B cell (primary cell): ENCODE results near the gene PHF11. TPM values are rescaled to one million over a fixed set of nuclear protein-coding genes. Genes with fewer than 3 reads are reported as not detected.

ENCODE experiments used
- ATAC-seq: fragments of 200-7000 bp; cut with Tn5 transposase; one replicate; pipeline ENCODE4 v1.10.0; 2021; ENCODE audit warnings: low read depth, mild to moderate bottlenecking, moderate number of reproducible peaks, moderate library complexity
- CTCF ChIA-PET: fragments of 350-600 bp; sonication (Branson Sonifier 250); formaldehyde crosslinking; loops from one replicate; lab custom pipeline; 2021; ENCODE audit warnings: antibody characterized with exemption, inconsistent platforms; lab: Charles Lee
- POLR2A ChIA-PET: fragments of 350-600 bp; sonication (Branson Sonifier 250); formaldehyde crosslinking; loops from one replicate; lab custom pipeline; 2021; ENCODE audit warnings: antibody characterized with exemption; lab: Charles Lee
- DNase-seq: peaks from one replicate; pipeline ENCODE4 v3.0.0; 2013
- H2AFZ ChIP-seq: 2 replicates; pipeline ENCODE4 v1.6.1; 2012; ENCODE audit warnings: mild to moderate bottlenecking, low read depth, low read length; ENCODE audit not compliant: insufficient read depth, poor library complexity, severe bottlenecking
- H3K27ac ChIP-seq, 2 donors: 1 replicate in 1 of 2; 2 replicates in 1 of 2; pipeline ENCODE4 v1.5.1; 2012 to 2013; ENCODE audit warnings: low read length in 2 of 2, mild to moderate bottlenecking in 2 of 2, moderate library complexity in 1 of 2
- H3K27me3 ChIP-seq, 4 experiments: fragments of 200-600 bp in 1 of 4; sonication (generic) in 1 of 4; replicated peaks in 1 of 4; 1 replicate in 2 of 4; 2 replicates in 2 of 4; pipeline versions ENCODE4 v1.6.1 to v1.7.0; 2013 to 2016; ENCODE audit warnings: low read length in 3 of 4, mild to moderate bottlenecking in 2 of 4, mixed read lengths in 1 of 4, moderate library complexity in 1 of 4; ENCODE audit not compliant: insufficient read depth in 4 of 4, control insufficient read depth in 3 of 4; ENCODE audit errors: control extremely low read depth in 1 of 4
- H3K36me3 ChIP-seq, 2 experiments: replicated peaks in 1 of 2; 1 replicate in 1 of 2; 2 replicates in 1 of 2; pipeline versions ENCODE4 v1.6.1 to v1.7.1; 2013; ENCODE audit warnings: low read length in 1 of 2; ENCODE audit not compliant: insufficient read depth in 2 of 2, control insufficient read depth in 1 of 2; ENCODE audit errors: control extremely low read depth in 1 of 2, extremely low read depth in 1 of 2
- H3K4me1 ChIP-seq, 2 donors: fragments of 200-600 bp in 1 of 2; sonication (generic) in 1 of 2; 1 replicate in 1 of 2; 2 replicates in 1 of 2; pipeline versions ENCODE4 v1.5.1 to v1.6.1; 2013 to 2017; ENCODE audit warnings: low read length in 2 of 2; ENCODE audit not compliant: control insufficient read depth in 2 of 2, insufficient read depth in 2 of 2
- H3K4me2 ChIP-seq: replicated peaks from 2 replicates; pipeline ENCODE3; 2012; ENCODE audit warnings: mild to moderate bottlenecking, low read depth, low read length; ENCODE audit not compliant: poor library complexity, severe bottlenecking
- H3K4me3 ChIP-seq, 5 experiments: fragments of 200-600 bp in 1 of 5; sonication (generic) in 1 of 5; 1 replicate in 3 of 5; 2 replicates in 2 of 5; pipeline versions ENCODE4 v1.5.1 to v1.7.0; 2011 to 2016; ENCODE audit warnings: low read length in 4 of 5, mild to moderate bottlenecking in 4 of 5, low read depth in 2 of 5, control low read depth in 1 of 5, moderate library complexity in 1 of 5; ENCODE audit not compliant: insufficient read depth in 1 of 5; ENCODE audit errors: control extremely low read depth in 1 of 5, extremely low read depth in 1 of 5
- H3K79me2 ChIP-seq: fragments of 200-600 bp; sonication (generic); one replicate; pipeline ENCODE4 v1.6.0; 2016; ENCODE audit warnings: low read length; ENCODE audit not compliant: control insufficient read depth, insufficient read depth
- H3K9ac ChIP-seq: fragments of 200-600 bp; sonication (generic); 2 replicates; pipeline ENCODE4 v1.6.1; 2017; ENCODE audit warnings: mild to moderate bottlenecking, low read length, moderate library complexity
- H3K9me3 ChIP-seq, 3 donors: one replicate each; pipeline versions ENCODE4 v1.6.1 to v1.7.1; 2013; ENCODE audit warnings: low read length in 2 of 3; ENCODE audit not compliant: control insufficient read depth in 2 of 3, insufficient read depth in 1 of 3; ENCODE audit errors: control extremely low read depth in 1 of 3
- H4K20me1 ChIP-seq: 2 replicates; pipeline ENCODE4 v1.6.0; 2012; ENCODE audit warnings: mild to moderate bottlenecking, low read length; ENCODE audit not compliant: insufficient read depth, control insufficient read depth, poor library complexity, severe bottlenecking
- H3K27ac Mint-ChIP-seq: one replicate; pipeline ENCODE4 v1.8.0; 2021; ENCODE audit warnings: mixed read lengths
- H3K27me3 Mint-ChIP-seq: one replicate; pipeline ENCODE4 v1.8.0; 2021; ENCODE audit warnings: mixed read lengths
- H3K4me1 Mint-ChIP-seq: one replicate; pipeline ENCODE4 v1.8.0; 2021; ENCODE audit warnings: mixed read lengths
- H3K4me3 Mint-ChIP-seq: one replicate; pipeline ENCODE4 v1.8.0; 2021; ENCODE audit warnings: mixed read lengths
- H3K9me3 Mint-ChIP-seq: one replicate; pipeline ENCODE4 v1.8.0; 2022; ENCODE audit warnings: mixed read lengths; ENCODE audit not compliant: insufficient read depth
- EZH2 ChIP-seq: IDR thresholded peaks from 2 replicates; pipeline ENCODE4 v1.6.1; 2012; ENCODE audit warnings: borderline replicate concordance, low read depth, mild to moderate bottlenecking, moderate library complexity, low read length; ENCODE audit not compliant: insufficient read depth, poor library complexity, severe bottlenecking
- WGBS: methylation state at CpG from one replicate; pipeline ENCODE4 v1.1.5; 2013; ENCODE audit warnings: missing lambda C conversion rate; ENCODE audit not compliant: insufficient coverage; 5-methylcytosine and 5-hydroxymethylcytosine counted together
- intact Hi-C: fragments of 100-400 bp; cut with micrococcal nuclease; formaldehyde crosslinking; loops from one replicate; pipeline ENCODE4 v1.10.0; 2022
- polyA plus RNA-seq: library from polyadenylated mRNA; depleted of rRNA; stranded (reverse); fragments of >200 nt; gene quantifications from 2 replicates; pipeline ENCODE4 v1.2.3, GENCODE V29; 2012
- total RNA-seq, 2 donors: library from RNA; stranded (reverse); fragments of 120-200 nt in 1 of 2; gene quantifications; 1 replicate in 1 of 2; 2 replicates in 1 of 2; pipeline versions ENCODE4 v1.2.3 to v1.2.4, GENCODE V29; 2013 to 2022
- TF ChIP-seq, protein P1 (sequence below): fragments of 200-600 bp; IDR thresholded peaks from one replicate; pipeline ENCODE4 v1.8.0; 2022; ENCODE audit warnings: antibody characterized with exemption, mild to moderate bottlenecking

PHF11 gene
- total and polyA plus RNA-seq, 2 donors (not counting 1 experiment from before 2014, with no cell fraction given), result 79.0 to 176 TPM

DNA sequence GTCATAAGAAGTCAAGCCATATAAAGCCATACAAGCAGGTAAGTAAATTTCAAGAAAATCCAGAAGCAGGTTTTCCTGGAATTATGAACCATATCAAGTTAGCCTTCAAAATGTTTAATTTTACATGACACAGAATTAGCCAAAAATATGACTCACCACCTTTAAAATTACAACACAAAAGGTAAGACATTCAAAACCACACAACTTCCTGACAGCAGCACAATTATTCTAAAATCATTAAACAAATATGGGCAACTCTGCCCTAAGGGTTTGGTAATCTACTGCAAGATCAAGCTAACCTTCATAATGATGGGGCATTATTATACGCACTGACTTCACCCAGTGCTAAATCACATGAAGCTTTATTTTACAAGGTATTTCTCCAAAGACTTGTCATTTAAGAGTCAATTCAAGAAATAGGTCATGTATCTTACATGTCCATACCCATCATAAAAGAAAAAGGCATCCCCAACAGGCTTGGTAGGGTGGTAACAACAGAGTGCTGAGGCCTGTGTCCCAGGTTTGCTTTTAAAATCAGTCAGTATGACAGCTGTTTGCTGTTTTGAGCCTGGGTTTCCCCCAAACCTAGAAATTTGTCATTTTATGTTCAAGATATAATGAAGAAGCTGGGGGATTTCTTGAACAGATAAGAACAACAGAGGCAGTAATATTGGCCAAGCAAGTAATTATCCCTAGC lies 74.4 kb downstream of the PHF11 start:
- WGBS, result 100% methylated on average over 1 of the region's 1 CpG
- Mint-ChIP-seq H3K27me3 (no peaks in the 10 kb centered on the region), H3K9me3 (no peaks in the 10 kb centered on the region), H3K4me3 (no peak overlapping the region), H3K27ac (no peak overlapping the region), H3K4me1 (peaks cover 19% of the 10 kb centered on the region)
- no peak for TF ChIP-seq EZH2
- TF ChIP-seq, protein P1, sequence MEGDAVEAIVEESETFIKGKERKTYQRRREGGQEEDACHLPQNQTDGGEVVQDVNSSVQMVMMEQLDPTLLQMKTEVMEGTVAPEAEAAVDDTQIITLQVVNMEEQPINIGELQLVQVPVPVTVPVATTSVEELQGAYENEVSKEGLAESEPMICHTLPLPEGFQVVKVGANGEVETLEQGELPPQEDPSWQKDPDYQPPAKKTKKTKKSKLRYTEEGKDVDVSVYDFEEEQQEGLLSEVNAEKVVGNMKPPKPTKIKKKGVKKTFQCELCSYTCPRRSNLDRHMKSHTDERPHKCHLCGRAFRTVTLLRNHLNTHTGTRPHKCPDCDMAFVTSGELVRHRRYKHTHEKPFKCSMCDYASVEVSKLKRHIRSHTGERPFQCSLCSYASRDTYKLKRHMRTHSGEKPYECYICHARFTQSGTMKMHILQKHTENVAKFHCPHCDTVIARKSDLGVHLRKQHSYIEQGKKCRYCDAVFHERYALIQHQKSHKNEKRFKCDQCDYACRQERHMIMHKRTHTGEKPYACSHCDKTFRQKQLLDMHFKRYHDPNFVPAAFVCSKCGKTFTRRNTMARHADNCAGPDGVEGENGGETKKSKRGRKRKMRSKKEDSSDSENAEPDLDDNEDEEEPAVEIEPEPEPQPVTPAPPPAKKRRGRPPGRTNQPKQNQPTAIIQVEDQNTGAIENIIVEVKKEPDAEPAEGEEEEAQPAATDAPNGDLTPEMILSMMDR, result no peak
- DNase-seq (no peak), ATAC-seq (no peak)
- H2AFZ ChIP-seq, result no peak overlapping the region
- no peak overlapping the region for H3K27ac ChIP-seq
- H3K4me3 ChIP-seq, result no peak overlapping the region
- H3K4me1 ChIP-seq, result no peaks in the 10 kb centered on the region
- H4K20me1 ChIP-seq, result no peaks in the 10 kb centered on the region
- no peaks in the 10 kb centered on the region for H3K27me3 ChIP-seq
- peaks cover 4 to 14% of the 10 kb centered on the region in 2 experiments for H3K36me3 ChIP-seq
- no peak overlapping the region for H3K4me2 ChIP-seq
- POLR2A ChIA-PET, result interaction anchor here (0.6 kb wide), 2 partner anchors 226 to 427 kb away, joined by 3 to 7 read pairs; partner anchors contain the start of gene TRIM13
- peaks cover 25% of the 10 kb centered on the region for H3K79me2 ChIP-seq
- intact Hi-C loops, result no loop called here
- H3K9ac ChIP-seq, result no peak overlapping the region
- H3K9me3 ChIP-seq, result no peaks in the 10 kb centered on the region
- CTCF ChIA-PET, result interaction anchor here (1.7 kb wide), 1 partner anchor 37 kb away, joined by 7 read pairs; no protein-coding TSS in a partner anchor
